Kidney (tissue), 14 donors: ENCODE data around the gene WNT2. TPM values are rescaled to one million over a fixed set of nuclear protein-coding genes. Genes with fewer than 3 reads are reported as not detected.

Experiments used
- DNase-seq, 5 donors: peaks; one replicate each; pipeline ENCODE4 v3.0.0-alpha.2; 2013 to 2020
- FAIRE-seq: peaks from 2 replicates; lab custom pipeline; 2012; peaks lifted over from hg19 to GRCh38; lab: Jason Lieb, UNC
- H3K27ac ChIP-seq, 2 donors: one replicate each; pipeline ENCODE4 v1.7.0; 2013; ENCODE audit warnings: low read depth in 2 of 2, low read length in 2 of 2, inconsistent platforms in 1 of 2
- H3K27me3 ChIP-seq: one replicate; pipeline ENCODE4 v1.7.1; 2013; ENCODE audit warnings: low read length, inconsistent platforms; ENCODE audit not compliant: control insufficient read depth, insufficient read depth
- H3K36me3 ChIP-seq, 3 donors: one replicate each; pipeline versions ENCODE4 v1.7.0 to v1.7.1; 2013; ENCODE audit warnings: low read length in 3 of 3, control low read depth in 1 of 3, inconsistent platforms in 1 of 3; ENCODE audit not compliant: insufficient read depth in 3 of 3, control insufficient read depth in 2 of 3
- H3K4me1 ChIP-seq, 3 donors: one replicate each; pipeline versions ENCODE4 v1.7.0 to v1.7.1; 2013; ENCODE audit warnings: low read length in 3 of 3, inconsistent platforms in 1 of 3, low read depth in 1 of 3; ENCODE audit not compliant: control insufficient read depth in 2 of 3, insufficient read depth in 2 of 3
- H3K4me3 ChIP-seq, 3 donors: one replicate each; pipeline versions ENCODE4 v1.7.0 to v1.8.1; 2013; ENCODE audit warnings: low read length in 3 of 3, control low read depth in 1 of 3, inconsistent platforms in 1 of 3
- H3K9ac ChIP-seq, 3 donors: one replicate each; pipeline versions ENCODE4 v1.7.0 to v1.7.1; 2013; ENCODE audit warnings: low read length in 3 of 3, control low read depth in 1 of 3, inconsistent platforms in 1 of 3
- H3K9me3 ChIP-seq, 3 donors: one replicate each; pipeline versions ENCODE4 v1.7.0 to v1.7.1; 2013; ENCODE audit warnings: low read length in 3 of 3, control low read depth in 1 of 3, inconsistent platforms in 1 of 3; ENCODE audit not compliant: control insufficient read depth in 2 of 3, insufficient read depth in 1 of 3
- CTCF ChIP-seq: IDR thresholded peaks from 3 replicates; pipeline ENCODE4 v1.5.1; 2012; ENCODE audit warnings: mild to moderate bottlenecking, moderate library complexity, borderline replicate concordance; ENCODE audit not compliant: insufficient read depth; ENCODE audit errors: extremely low read depth
- intact Hi-C: fragments of 100-400 bp; cut with DNase I; formaldehyde crosslinking; loops from one replicate; pipeline ENCODE4 v1.11.1; 2022
- polyA plus RNA-seq: library from polyadenylated mRNA; stranded (reverse); fragments of 350-450 nt; fragmentation: Illumina TruSeq; extraction: RNeasy Lipid Tissue Mini Kit (QIAGEN cat#74804); gene quantifications from one replicate; pipeline ENCODE4 v1.2.3, GENCODE V29; 2014; ENCODE audit warnings: low read depth, low replicate concordance; ENCODE audit not compliant: insufficient read depth
- total RNA-seq: library from RNA; stranded (reverse); fragmentation: NEBNext Ultra II Directional; extraction: Animal tissue kit (Norgen Biotek cat#: 25700); gene quantifications from one replicate; pipeline ENCODE4 v1.2.1, GENCODE V29; 2021
- donor health status: control.
- donor health status: control.
- donor health status: control.
- donor health status: control.
- donor health status: control.
- donor health status: DM: yes; HTN: yes; CAD: no.
- donor health status: Normal renal cell carcinoma (clear cell type).

Gene WNT2
- total and polyA plus RNA-seq, 2 donors from 2014 or later = 0.49 to 0.57 TPM

- no peaks in the 10 kb centered on the region for H3K27me3 ChIP-seq
- H3K9ac ChIP-seq = no peak overlapping the region
- H3K27ac ChIP-seq = no peak overlapping the region
- no peak overlapping the region for H3K4me3 ChIP-seq
- DNase-seq (no peak), FAIRE-seq (no peak)
- H3K9me3 ChIP-seq = no peaks in the 10 kb centered on the region
- no peak for TF ChIP-seq CTCF
- H3K36me3 ChIP-seq = no peaks in the 10 kb centered on the region
- H3K4me1 ChIP-seq = no peaks in the 10 kb centered on the region
- intact Hi-C loops = no loop called here
These were observed 39.5 kb upstream of the WNT2 start for GRCh38 chr7:117362294-117362888.

- FAIRE-seq (no peak), DNase-seq (no peak)
- no peak for TF ChIP-seq CTCF
- Histone ChIP-seq H3K36me3 (no peaks in the 10 kb centered on the region), H3K27me3 (no peaks in the 10 kb centered on the region), H3K27ac (no peak overlapping the region), H3K4me1 (no peaks in the 10 kb centered on the region), H3K4me3 (no peak overlapping the region), H3K9ac (no peak overlapping the region), H3K9me3 (no peaks in the 10 kb centered on the region)
- intact Hi-C loops = no loop called here
These were observed 27.2 kb upstream of the WNT2 start for GRCh38 chr7:117350027-117350426.

GRCh38 chr7:117349570-117349969 lies 26.7 kb upstream of the WNT2 start:
- H3K9me3 ChIP-seq = no peaks in the 10 kb centered on the region
- H3K9ac ChIP-seq = no peak overlapping the region
- intact Hi-C loops = no loop called here
- FAIRE-seq (no peak), DNase-seq (no peak)
- H3K27ac ChIP-seq = no peak overlapping the region
- H3K36me3 ChIP-seq = no peaks in the 10 kb centered on the region
- no peak for TF ChIP-seq CTCF
- H3K4me1 ChIP-seq = no peaks in the 10 kb centered on the region
- H3K27me3 ChIP-seq = no peaks in the 10 kb centered on the region
- no peak overlapping the region for H3K4me3 ChIP-seq
